Suprapubic skin (tissue), 3 donors: ENCODE results near the gene COL5A3.

Experiments used
- CTCF ChIP-seq, 2 donors: fragments of 200-600 bp in 1 of 2; fragments of 450-650 bp in 1 of 2; sonication (generic) in 1 of 2; IDR thresholded peaks; one replicate each; pipeline ENCODE4 v1.5.1; 2016 to 2019; ENCODE audit warnings: antibody characterized with exemption in 2 of 2, mild to moderate bottlenecking in 1 of 2, moderate library complexity in 1 of 2
- EP300 ChIP-seq: sonication (generic); formaldehyde crosslinking; IDR thresholded peaks from one replicate; pipeline ENCODE4 v1.6.1; 2017; ENCODE audit warnings: antibody characterized with exemption
- POLR2A ChIP-seq, 2 donors: fragments of 450-650 bp; IDR thresholded peaks; one replicate each; pipeline ENCODE4 v1.6.1; 2017; ENCODE audit warnings: antibody characterized with exemption in 2 of 2, mild to moderate bottlenecking in 2 of 2, moderate library complexity in 2 of 2

GRCh38 chr19:10043286-10043927 is 33.1 kb upstream of the COL5A3 start:
- no peak for TF ChIP-seq CTCF (IDR thresholded peaks at IDR 0.05)
- TF ChIP-seq POLR2A (IDR thresholded peaks at IDR 0.05) = no peak
- no peak for TF ChIP-seq EP300
